GM12878 (cell line): ENCODE data around the gene CDCA7. TPM values are rescaled to one million over a fixed set of nuclear protein-coding genes. Genes with fewer than 3 reads are reported as not detected.

Experiments used
- ATAC-seq: fragments of 200-7000 bp; cut with Tn5 transposase; 3 replicates; pipeline ENCODE4 v1.9.1; 2020; ENCODE audit warnings: mild to moderate bottlenecking, moderate library complexity
- BruUV-seq: library from RNA; stranded (reverse); fragments of 400-500 nt; replicated peaks from 2 replicates; lab custom pipeline; 2021; lab: Mats Ljungman, UMichigan
- CTCF ChIA-PET: fragments of 300-600 bp; sonication (Branson Sonifier 250); formaldehyde crosslinking; extraction: SDS; loops from one replicate; lab custom pipeline; 2021; ENCODE audit warnings: inconsistent platforms; lab: Yijun Ruan, JAX
- POLR2A ChIA-PET: fragments of 350-600 bp; formaldehyde crosslinking; extraction: SDS; loops from one replicate; lab custom pipeline; 2021; ENCODE audit warnings: inconsistent platforms; lab: Charles Lee
- RAD21 ChIA-PET: fragments of 300-600 bp; sonication (Branson Sonifier 250); formaldehyde crosslinking; loops from one replicate; lab custom pipeline; 2023; ENCODE audit warnings: antibody characterized with exemption; ENCODE audit not compliant: unreplicated experiment; lab: Charles Lee
- SMC1A ChIA-PET: fragments of 300-600 bp; sonication (Branson Sonifier 250); formaldehyde crosslinking; loops from one replicate; lab custom pipeline; 2023; ENCODE audit not compliant: unreplicated experiment, uncharacterized antibody; lab: Charles Lee
- DNase-seq: peaks from one replicate; pipeline ENCODE4 v3.0.0-alpha.2; 2011; ENCODE audit warnings: low read depth, low spot score
- FAIRE-seq: peaks from 3 replicates; lab custom pipeline; 2011; peaks lifted over from hg19 to GRCh38; lab: Jason Lieb, UNC
- H2AFZ ChIP-seq: 2 replicates; pipeline ENCODE4 v1.6.0; 2011; ENCODE audit warnings: low read depth, low read length, control low read depth; ENCODE audit not compliant: control insufficient read depth
- H3K27ac ChIP-seq: 2 replicates; pipeline ENCODE4 v1.5.1; 2011; ENCODE audit warnings: control low read depth; ENCODE audit not compliant: control insufficient read depth, insufficient read depth
- H3K27me3 ChIP-seq, 2 experiments: replicated peaks in 1 of 2; 2 replicates each; pipeline versions ENCODE4 v1.6.0 to v1.6.1; 2011; ENCODE audit warnings: low read length in 1 of 2; ENCODE audit not compliant: control insufficient read depth in 2 of 2, insufficient read depth in 2 of 2
- H3K36me3 ChIP-seq, 2 experiments: 2 replicates each; pipeline ENCODE4 v1.5.1; 2011; ENCODE audit warnings: low read length in 1 of 2; ENCODE audit not compliant: control insufficient read depth in 2 of 2, insufficient read depth in 2 of 2
- H3K4me1 ChIP-seq: 2 replicates; pipeline ENCODE4 v1.6.1; 2011; ENCODE audit warnings: mild to moderate bottlenecking, low read length, moderate library complexity, mixed read lengths; ENCODE audit not compliant: control insufficient read depth, insufficient read depth
- H3K4me2 ChIP-seq: 2 replicates; pipeline ENCODE4 v1.6.0; 2011; ENCODE audit warnings: control low read depth; ENCODE audit not compliant: control insufficient read depth, insufficient read depth
- H3K4me3 ChIP-seq: fragments of 200-600 bp; sonication (generic); 2 replicates; pipeline ENCODE4 v1.5.1; 2016
- H3K79me2 ChIP-seq: 2 replicates; pipeline ENCODE4 v1.6.0; 2011; ENCODE audit warnings: low read length; ENCODE audit not compliant: control insufficient read depth, insufficient read depth
- H3K9ac ChIP-seq: 2 replicates; pipeline ENCODE4 v1.8.0; 2011; ENCODE audit warnings: low read length, control low read depth, mixed read lengths; ENCODE audit not compliant: control insufficient read depth, insufficient read depth
- H3K9me3 ChIP-seq: replicated peaks from 3 replicates; pipeline ENCODE4 v1.5.1; 2011; ENCODE audit warnings: mild to moderate bottlenecking, low read length; ENCODE audit not compliant: control insufficient read depth, insufficient read depth
- H4K20me1 ChIP-seq: 2 replicates; pipeline ENCODE4 v1.6.0; 2011; ENCODE audit not compliant: control insufficient read depth, insufficient read depth
- CBX5 ChIP-seq: sonication (generic); IDR thresholded peaks from 2 replicates; pipeline ENCODE4 v1.6.1; 2016; ENCODE audit warnings: low read depth, moderate library complexity, mild to moderate bottlenecking, inconsistent platforms
- E4F1 ChIP-seq: fragments of 450-650 bp; IDR thresholded peaks from 2 replicates; pipeline ENCODE4 v1.6.1; 2018; ENCODE audit warnings: borderline replicate concordance, mild to moderate bottlenecking; ENCODE audit not compliant: partially characterized antibody
- IRF4 ChIP-seq: IDR thresholded peaks from 2 replicates; pipeline ENCODE4 v1.6.1; 2011; ENCODE audit warnings: low read depth, low read length
- MYC ChIP-seq: IDR thresholded peaks from 2 replicates; pipeline ENCODE4 v1.6.1; 2011; ENCODE audit warnings: mild to moderate bottlenecking, low read length, moderate library complexity, inconsistent platforms; ENCODE audit not compliant: insufficient read depth, insufficient replicate concordance, insufficient read length, severe bottlenecking
- NFIC ChIP-seq: IDR thresholded peaks from 2 replicates; pipeline ENCODE4 v1.6.1; 2012; ENCODE audit warnings: low read depth, mild to moderate bottlenecking, inconsistent platforms, low read length, moderate library complexity
- NR2C2 ChIP-seq: IDR thresholded peaks from 2 replicates; pipeline ENCODE4 v1.6.1; 2011; ENCODE audit warnings: borderline replicate concordance, low read depth; ENCODE audit not compliant: control insufficient read depth, insufficient read length
- RCOR1 ChIP-seq: conservative IDR thresholded peaks from 2 replicates; pipeline ENCODE4 v1.6.1; 2012; ENCODE audit warnings: low read depth, low read length, improper control_type of control experiment
- SMAD1 ChIP-seq: fragments of 450-650 bp; IDR thresholded peaks from 2 replicates; pipeline ENCODE4 v1.6.1; 2018; ENCODE audit warnings: mild to moderate bottlenecking, low read depth; ENCODE audit not compliant: partially characterized antibody
- WGBS: methylation state at CpG from one replicate; pipeline ENCODE4 v1.1.6; 2016; ENCODE audit warnings: low lambda C conversion rate; ENCODE audit not compliant: insufficient replicate concordance, insufficient coverage; ENCODE audit errors: missing lambda C conversion rate; 5-methylcytosine and 5-hydroxymethylcytosine counted together
- in situ Hi-C: fragments of 300-500 bp; cut with MboI; formaldehyde crosslinking; loops from 9 replicates; pipeline ENCODE4 v1.14.3; 2018; ENCODE audit warnings: mixed read lengths
- intact Hi-C: fragments of 100-400 bp; cut with micrococcal nuclease; formaldehyde crosslinking; loops from one replicate; pipeline ENCODE4 v1.14.2; 2022; ENCODE audit not compliant: unreplicated experiment
- polyA plus RNA-seq, 11 experiments: library from polyadenylated mRNA; depleted of rRNA in 4 of 11; unstranded in 6 of 11; stranded (reverse) in 5 of 11; fragments of >200 nt; fragmentation: Nextera tagmentation in 4 of 11; fragmentation: Illumina TruSeq in 1 of 11; extraction: Ambion mirVana in 4 of 11; extraction: Trizol in 1 of 11; gene quantifications; 1 replicate in 1 of 11; 2 replicates in 10 of 11; pipeline versions ENCODE4 v1.2.1 to v1.2.3, GENCODE V29; 2011 to 2016; ENCODE audit warnings: inconsistent platforms in 2 of 11, missing spikeins in 2 of 11, low read depth in 1 of 11
- total RNA-seq, 4 experiments: library from RNA; depleted of rRNA in 3 of 4; stranded (reverse); fragments of >200 nt in 3 of 4; fragmentation: Illumina TruSeq in 1 of 4; extraction: Trizol in 1 of 4; gene quantifications; 2 replicates each; pipeline versions ENCODE4 v1.2.1 to v1.2.3, GENCODE V29; 2013 to 2021
- TF ChIP-seq, protein P1 (sequence below): IDR thresholded peaks from 2 replicates; pipeline ENCODE4 v1.6.1; 2011; ENCODE audit warnings: low read depth, mild to moderate bottlenecking, low read length, moderate library complexity, borderline replicate concordance; ENCODE audit errors: extremely low read depth
- TF ChIP-seq, protein P2 (sequence below): fragments of 450-650 bp; IDR thresholded peaks from 2 replicates; pipeline ENCODE4 v1.6.1; 2017; ENCODE audit warnings: borderline replicate concordance
- TF ChIP-seq, protein P3 (sequence below): fragments of 450-650 bp; IDR thresholded peaks from 2 replicates; pipeline ENCODE4 v1.6.1; 2017; ENCODE audit warnings: mild to moderate bottlenecking, moderate library complexity
- TF ChIP-seq, protein P4 (sequence below): fragments of 450-650 bp; IDR thresholded peaks from 2 replicates; pipeline ENCODE4 v1.6.1; 2018; ENCODE audit warnings: mild to moderate bottlenecking, low read depth, moderate library complexity; ENCODE audit not compliant: partially characterized antibody

The CDCA7 gene
- total and polyA plus RNA-seq, 10 of the 15 experiments (the other 5 are each of a cell fraction or from before 2014, with no cell fraction given), result 23.5 to 71.3 (median 40.8) TPM

DNA sequence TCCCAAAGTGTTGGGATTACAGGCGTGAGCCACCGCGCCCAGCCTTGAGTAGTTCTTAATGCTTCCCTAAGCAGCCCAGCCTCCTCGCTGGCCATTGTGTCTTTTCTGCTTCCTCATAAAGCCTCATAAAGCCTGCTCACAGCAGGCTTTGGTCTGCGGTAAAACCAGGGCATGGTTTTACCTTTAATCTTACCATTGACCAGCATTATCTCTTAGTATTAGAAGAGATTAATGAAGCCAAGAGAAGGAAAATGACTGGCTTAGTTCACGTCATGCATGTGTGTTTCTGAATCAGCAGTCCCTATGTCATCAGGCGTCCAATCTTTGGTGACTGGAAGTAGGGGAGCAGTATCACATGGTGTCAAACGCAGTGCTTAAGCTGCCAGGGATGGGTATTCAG lies 14.9 kb upstream of the CDCA7 start:
- Histone ChIP-seq H4K20me1 (no peaks in the 10 kb centered on the region), H3K9me3 (no peaks in the 10 kb centered on the region; the same call in 2 of the 3 replicates), H3K9ac (no peak overlapping the region), H3K4me1 (no peaks in the 10 kb centered on the region), H3K4me3 (no peak overlapping the region), H2AFZ (no peak overlapping the region), H3K27me3 (no peaks in the 10 kb centered on the region), H3K27ac (no peak overlapping the region), H3K36me3 (no peaks in the 10 kb centered on the region), H3K79me2 (no peaks in the 10 kb centered on the region), H3K4me2 (no peak overlapping the region)
- ATAC-seq (no peak), FAIRE-seq (no peak), DNase-seq (no peak)
- BruUV-seq, result no TSS peak
- intact Hi-C loops (no loop called here), in situ Hi-C loops (no loop called here)
- 85% methylated on average over 5 of the region's 8 CpGs for WGBS
- ChIA-PET SMC1A (interaction anchor here (0.7 kb wide), 1 partner anchor 12 kb away, joined by 3 read pairs; no protein-coding TSS in a partner anchor), CTCF (interaction anchor here (1.6 kb wide), 1 partner anchor 11 kb away, joined by 3 read pairs; no protein-coding TSS in a partner anchor), POLR2A (no interaction called here), RAD21 (no interaction called here)
- TF ChIP-seq, protein P1, sequence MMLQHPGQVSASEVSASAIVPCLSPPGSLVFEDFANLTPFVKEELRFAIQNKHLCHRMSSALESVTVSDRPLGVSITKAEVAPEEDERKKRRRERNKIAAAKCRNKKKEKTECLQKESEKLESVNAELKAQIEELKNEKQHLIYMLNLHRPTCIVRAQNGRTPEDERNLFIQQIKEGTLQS, result no peak
- TF ChIP-seq IRF4 (no peak), MYC (no peak), RCOR1 (no peak), E4F1 (no peak), CBX5 (no peak), NFIC (no peak), NR2C2 (no peak), SMAD1 (no peak)
- TF ChIP-seq, protein P2, sequence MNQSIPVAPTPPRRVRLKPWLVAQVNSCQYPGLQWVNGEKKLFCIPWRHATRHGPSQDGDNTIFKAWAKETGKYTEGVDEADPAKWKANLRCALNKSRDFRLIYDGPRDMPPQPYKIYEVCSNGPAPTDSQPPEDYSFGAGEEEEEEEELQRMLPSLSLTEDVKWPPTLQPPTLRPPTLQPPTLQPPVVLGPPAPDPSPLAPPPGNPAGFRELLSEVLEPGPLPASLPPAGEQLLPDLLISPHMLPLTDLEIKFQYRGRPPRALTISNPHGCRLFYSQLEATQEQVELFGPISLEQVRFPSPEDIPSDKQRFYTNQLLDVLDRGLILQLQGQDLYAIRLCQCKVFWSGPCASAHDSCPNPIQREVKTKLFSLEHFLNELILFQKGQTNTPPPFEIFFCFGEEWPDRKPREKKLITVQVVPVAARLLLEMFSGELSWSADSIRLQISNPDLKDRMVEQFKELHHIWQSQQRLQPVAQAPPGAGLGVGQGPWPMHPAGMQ, result no peak
- TF ChIP-seq, protein P3, sequence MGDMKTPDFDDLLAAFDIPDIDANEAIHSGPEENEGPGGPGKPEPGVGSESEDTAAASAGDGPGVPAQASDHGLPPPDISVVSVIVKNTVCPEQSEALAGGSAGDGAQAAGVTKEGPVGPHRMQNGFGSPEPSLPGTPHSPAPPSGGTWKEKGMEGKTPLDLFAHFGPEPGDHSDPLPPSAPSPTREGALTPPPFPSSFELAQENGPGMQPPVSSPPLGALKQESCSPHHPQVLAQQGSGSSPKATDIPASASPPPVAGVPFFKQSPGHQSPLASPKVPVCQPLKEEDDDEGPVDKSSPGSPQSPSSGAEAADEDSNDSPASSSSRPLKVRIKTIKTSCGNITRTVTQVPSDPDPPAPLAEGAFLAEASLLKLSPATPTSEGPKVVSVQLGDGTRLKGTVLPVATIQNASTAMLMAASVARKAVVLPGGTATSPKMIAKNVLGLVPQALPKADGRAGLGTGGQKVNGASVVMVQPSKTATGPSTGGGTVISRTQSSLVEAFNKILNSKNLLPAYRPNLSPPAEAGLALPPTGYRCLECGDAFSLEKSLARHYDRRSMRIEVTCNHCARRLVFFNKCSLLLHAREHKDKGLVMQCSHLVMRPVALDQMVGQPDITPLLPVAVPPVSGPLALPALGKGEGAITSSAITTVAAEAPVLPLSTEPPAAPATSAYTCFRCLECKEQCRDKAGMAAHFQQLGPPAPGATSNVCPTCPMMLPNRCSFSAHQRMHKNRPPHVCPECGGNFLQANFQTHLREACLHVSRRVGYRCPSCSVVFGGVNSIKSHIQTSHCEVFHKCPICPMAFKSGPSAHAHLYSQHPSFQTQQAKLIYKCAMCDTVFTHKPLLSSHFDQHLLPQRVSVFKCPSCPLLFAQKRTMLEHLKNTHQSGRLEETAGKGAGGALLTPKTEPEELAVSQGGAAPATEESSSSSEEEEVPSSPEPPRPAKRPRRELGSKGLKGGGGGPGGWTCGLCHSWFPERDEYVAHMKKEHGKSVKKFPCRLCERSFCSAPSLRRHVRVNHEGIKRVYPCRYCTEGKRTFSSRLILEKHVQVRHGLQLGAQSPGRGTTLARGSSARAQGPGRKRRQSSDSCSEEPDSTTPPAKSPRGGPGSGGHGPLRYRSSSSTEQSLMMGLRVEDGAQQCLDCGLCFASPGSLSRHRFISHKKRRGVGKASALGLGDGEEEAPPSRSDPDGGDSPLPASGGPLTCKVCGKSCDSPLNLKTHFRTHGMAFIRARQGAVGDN, result no peak
- TF ChIP-seq, protein P4, sequence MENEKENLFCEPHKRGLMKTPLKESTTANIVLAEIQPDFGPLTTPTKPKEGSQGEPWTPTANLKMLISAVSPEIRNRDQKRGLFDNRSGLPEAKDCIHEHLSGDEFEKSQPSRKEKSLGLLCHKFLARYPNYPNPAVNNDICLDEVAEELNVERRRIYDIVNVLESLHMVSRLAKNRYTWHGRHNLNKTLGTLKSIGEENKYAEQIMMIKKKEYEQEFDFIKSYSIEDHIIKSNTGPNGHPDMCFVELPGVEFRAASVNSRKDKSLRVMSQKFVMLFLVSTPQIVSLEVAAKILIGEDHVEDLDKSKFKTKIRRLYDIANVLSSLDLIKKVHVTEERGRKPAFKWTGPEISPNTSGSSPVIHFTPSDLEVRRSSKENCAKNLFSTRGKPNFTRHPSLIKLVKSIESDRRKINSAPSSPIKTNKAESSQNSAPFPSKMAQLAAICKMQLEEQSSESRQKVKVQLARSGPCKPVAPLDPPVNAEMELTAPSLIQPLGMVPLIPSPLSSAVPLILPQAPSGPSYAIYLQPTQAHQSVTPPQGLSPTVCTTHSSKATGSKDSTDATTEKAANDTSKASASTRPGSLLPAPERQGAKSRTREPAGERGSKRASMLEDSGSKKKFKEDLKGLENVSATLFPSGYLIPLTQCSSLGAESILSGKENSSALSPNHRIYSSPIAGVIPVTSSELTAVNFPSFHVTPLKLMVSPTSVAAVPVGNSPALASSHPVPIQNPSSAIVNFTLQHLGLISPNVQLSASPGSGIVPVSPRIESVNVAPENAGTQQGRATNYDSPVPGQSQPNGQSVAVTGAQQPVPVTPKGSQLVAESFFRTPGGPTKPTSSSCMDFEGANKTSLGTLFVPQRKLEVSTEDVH, result no peak
